Adrenal gland (tissue), 5 donors: Measurements from ENCODE around the gene ZFYVE21.

Source experiments
- CTCF ChIP-seq, 6 experiments: fragments of 450-650 bp in 4 of 6; fragments of 200-600 bp in 2 of 6; sonication (generic) in 1 of 6; IDR thresholded peaks; 1 replicate in 5 of 6; 2 replicates in 1 of 6; pipeline versions ENCODE4 v1.5.1 to v1.8.0; 2016 to 2021; ENCODE audit warnings: antibody characterized with exemption in 6 of 6, mild to moderate bottlenecking in 2 of 6, moderate library complexity in 1 of 6
- POLR2A ChIP-seq, 2 donors: fragments of 450-650 bp; IDR thresholded peaks; one replicate each; pipeline ENCODE4 v1.6.1; 2017; ENCODE audit warnings: antibody characterized with exemption in 2 of 2, mild to moderate bottlenecking in 2 of 2, moderate library complexity in 1 of 2
- donor health status: DM: no; HTN: no; CAD: no.

GRCh38 chr14:103686831-103687485, 28.7 kb upstream of the ZFYVE21 start:
- no peak for TF ChIP-seq CTCF (IDR thresholded peaks at IDR 0.05)
- TF ChIP-seq POLR2A (IDR thresholded peaks at IDR 0.05) = no peak
